Measurements from ENCODE around the gene PPFIA2. TPM values are rescaled to one million over a fixed set of nuclear protein-coding genes. Genes with fewer than 3 reads are reported as not detected.

PPFIA2 gene
- polyA plus RNA-seq, 1 donor (not counting 4 experiments of a cell fraction or from before 2014, with no cell fraction given): not detected

DNA sequence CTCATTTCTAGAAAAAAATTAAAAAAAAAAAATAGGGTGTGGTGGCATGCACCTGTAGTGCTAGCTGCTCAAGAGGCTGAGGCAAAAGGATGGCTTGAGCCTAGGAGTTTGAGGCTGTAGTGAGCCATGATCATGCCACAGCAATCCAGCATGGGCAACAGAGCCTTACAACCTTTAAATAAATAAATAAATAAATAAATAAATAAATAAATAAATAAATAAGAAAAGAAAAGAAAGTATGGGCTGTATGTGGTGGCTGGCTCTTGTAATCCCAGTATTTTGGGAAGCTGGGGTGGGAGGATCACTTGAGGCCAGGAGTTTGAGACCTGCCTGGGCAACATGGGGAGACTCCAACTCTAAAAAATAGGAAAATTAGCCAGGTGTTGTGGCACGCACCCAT is 373.0 kb downstream of the PPFIA2 start:
- no peaks in the 10 kb centered on the region for H3K79me2 ChIP-seq (ENCODE audit: control insufficient read depth, insufficient read depth, low read length)
- TF ChIP-seq EZH2 (IDR thresholded peaks at IDR 0.05; ENCODE audit: low read length): no peak
- TF ChIP-seq, protein P1, sequence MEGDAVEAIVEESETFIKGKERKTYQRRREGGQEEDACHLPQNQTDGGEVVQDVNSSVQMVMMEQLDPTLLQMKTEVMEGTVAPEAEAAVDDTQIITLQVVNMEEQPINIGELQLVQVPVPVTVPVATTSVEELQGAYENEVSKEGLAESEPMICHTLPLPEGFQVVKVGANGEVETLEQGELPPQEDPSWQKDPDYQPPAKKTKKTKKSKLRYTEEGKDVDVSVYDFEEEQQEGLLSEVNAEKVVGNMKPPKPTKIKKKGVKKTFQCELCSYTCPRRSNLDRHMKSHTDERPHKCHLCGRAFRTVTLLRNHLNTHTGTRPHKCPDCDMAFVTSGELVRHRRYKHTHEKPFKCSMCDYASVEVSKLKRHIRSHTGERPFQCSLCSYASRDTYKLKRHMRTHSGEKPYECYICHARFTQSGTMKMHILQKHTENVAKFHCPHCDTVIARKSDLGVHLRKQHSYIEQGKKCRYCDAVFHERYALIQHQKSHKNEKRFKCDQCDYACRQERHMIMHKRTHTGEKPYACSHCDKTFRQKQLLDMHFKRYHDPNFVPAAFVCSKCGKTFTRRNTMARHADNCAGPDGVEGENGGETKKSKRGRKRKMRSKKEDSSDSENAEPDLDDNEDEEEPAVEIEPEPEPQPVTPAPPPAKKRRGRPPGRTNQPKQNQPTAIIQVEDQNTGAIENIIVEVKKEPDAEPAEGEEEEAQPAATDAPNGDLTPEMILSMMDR (optimal IDR thresholded peaks at IDR 0.05 in 1 of 3, IDR thresholded peaks at IDR 0.05 in 1 of 3, conservative IDR thresholded peaks at IDR 0.05 in 1 of 3; ENCODE audit: extremely low read depth in 1 of 3, insufficient read depth in 2 of 3, low read length in 3 of 3): no peak
- H3K36me3 ChIP-seq (ENCODE audit: control insufficient read depth in 2 of 2, extremely low read depth in 1 of 2, insufficient read depth in 2 of 2, low read length in 2 of 2): no peaks in the 10 kb centered on the region
- H3K4me2 ChIP-seq (ENCODE audit: control insufficient read depth, extremely low read depth, insufficient read depth, low read depth, low read length): no peak overlapping the region
- H4K20me1 ChIP-seq (ENCODE audit: control insufficient read depth, extremely low read depth, insufficient read depth, low read length): no peaks in the 10 kb centered on the region
- H2AFZ ChIP-seq (ENCODE audit: control insufficient read depth, low read length): no peak overlapping the region
- no peak overlapping the region for H3K9ac ChIP-seq (ENCODE audit: control insufficient read depth, extremely low read depth, insufficient read depth, low read length)
- DNase-seq (ENCODE audit: low read depth, low spot score): no peak
- no peak for FAIRE-seq
- H3K9me1 ChIP-seq (ENCODE audit: control insufficient read depth, extremely low read depth, insufficient read depth, low read length): no peaks in the 10 kb centered on the region
- H3K4me1 ChIP-seq (ENCODE audit: control insufficient read depth, extremely low read depth, insufficient read depth, low read length): no peaks in the 10 kb centered on the region
- H3K9me3 ChIP-seq (ENCODE audit: control insufficient read depth, low read depth, low read length): no peaks in the 10 kb centered on the region
- no peaks in the 10 kb centered on the region for H3K27me3 ChIP-seq (ENCODE audit: control insufficient read depth, extremely low read depth, insufficient read depth, low read length)
- no peak overlapping the region for H3K4me3 ChIP-seq (ENCODE audit: control insufficient read depth in 2 of 3, extremely low read depth in 1 of 3, insufficient read depth in 2 of 3, low read depth in 1 of 3, low read length in 3 of 3)
- no peak overlapping the region for H3K27ac ChIP-seq (ENCODE audit: control insufficient read depth, insufficient read depth, low read length)
- dilution Hi-C loops (cut with MboI; ENCODE audit: extremely low pct_ligation_motif_present, low sequenced_read_pairs): no loop called here

DNA sequence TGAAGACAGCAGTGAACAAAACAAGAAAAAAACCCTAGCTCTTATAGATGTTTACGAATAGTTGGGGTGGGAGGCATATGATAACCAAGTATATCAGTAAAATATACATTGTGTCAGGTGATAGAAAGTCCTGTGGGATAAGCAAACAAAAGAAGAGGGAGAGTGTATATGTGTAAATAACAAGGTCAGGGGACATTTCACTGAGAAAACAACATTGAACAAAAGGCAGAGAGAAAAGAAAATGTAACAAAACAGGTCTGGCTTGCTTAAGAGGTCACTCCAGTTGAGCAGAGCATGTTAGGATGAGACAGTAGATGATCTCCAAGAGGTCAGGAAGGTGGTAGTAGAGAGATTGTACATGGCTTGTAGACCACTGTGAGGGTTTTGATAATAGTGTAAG is 377.2 kb downstream of the PPFIA2 start:
- no peaks in the 10 kb centered on the region for H3K4me1 ChIP-seq (ENCODE audit: control insufficient read depth, extremely low read depth, insufficient read depth, low read length)
- dilution Hi-C loops (cut with MboI; ENCODE audit: extremely low pct_ligation_motif_present, low sequenced_read_pairs): no loop called here
- no peak overlapping the region for H3K4me2 ChIP-seq (ENCODE audit: control insufficient read depth, extremely low read depth, insufficient read depth, low read depth, low read length)

More for the DNA sequence above, 377.2 kb downstream of the PPFIA2 start:
- H3K4me3 ChIP-seq (ENCODE audit: control insufficient read depth in 2 of 3, extremely low read depth in 1 of 3, insufficient read depth in 2 of 3, low read depth in 1 of 3, low read length in 3 of 3): no peak overlapping the region
- no peaks in the 10 kb centered on the region for H3K36me3 ChIP-seq (ENCODE audit: control insufficient read depth in 2 of 2, extremely low read depth in 1 of 2, insufficient read depth in 2 of 2, low read length in 2 of 2)
- H4K20me1 ChIP-seq (ENCODE audit: control insufficient read depth, extremely low read depth, insufficient read depth, low read length): no peaks in the 10 kb centered on the region
- H3K9me3 ChIP-seq (ENCODE audit: control insufficient read depth, low read depth, low read length): no peaks in the 10 kb centered on the region
- H3K27me3 ChIP-seq (ENCODE audit: control insufficient read depth, extremely low read depth, insufficient read depth, low read length): no peaks in the 10 kb centered on the region
- FAIRE-seq: no peak
- H3K27ac ChIP-seq (ENCODE audit: control insufficient read depth, insufficient read depth, low read length): no peak overlapping the region
- no peaks in the 10 kb centered on the region for H3K9me1 ChIP-seq (ENCODE audit: control insufficient read depth, extremely low read depth, insufficient read depth, low read length)
- H3K79me2 ChIP-seq (ENCODE audit: control insufficient read depth, insufficient read depth, low read length): no peaks in the 10 kb centered on the region
- H2AFZ ChIP-seq (ENCODE audit: control insufficient read depth, low read length): no peak overlapping the region
- TF ChIP-seq, protein P1 (optimal IDR thresholded peaks at IDR 0.05 in 1 of 3, IDR thresholded peaks at IDR 0.05 in 1 of 3, conservative IDR thresholded peaks at IDR 0.05 in 1 of 3; ENCODE audit: extremely low read depth in 1 of 3, insufficient read depth in 2 of 3, low read length in 3 of 3): no peak
- TF ChIP-seq EZH2 (IDR thresholded peaks at IDR 0.05; ENCODE audit: low read length): no peak
- no peak overlapping the region for H3K9ac ChIP-seq (ENCODE audit: control insufficient read depth, extremely low read depth, insufficient read depth, low read length)
- DNase-seq (ENCODE audit: low read depth, low spot score): no peak
